ENCODE data around the gene STAT3.
"Not testable (repeated sequence)": the region's sequence is repeated elsewhere in the genome, so short reads cannot be mapped to it uniquely, and the experiment has no call there.

Gene STAT3

GRCh38 chr17:42266918-42267766 is 121.1 kb downstream of the STAT3 start:
- Histone ChIP-seq H3K36me3 (no peaks in the 10 kb centered on the region), H3K4me1 (no peaks in the 10 kb centered on the region), H3K4me3 (ENCODE audit: low read depth, low read length) (no peak overlapping the region), H3K27me3 (no peaks in the 10 kb centered on the region), H3K9me3 (no peaks in the 10 kb centered on the region)
- no peak for TF ChIP-seq CTCF (IDR thresholded peaks at IDR 0.05; ENCODE audit: low read depth, low read length)
- no peak for DNase-seq

GRCh38 chr17:42266462-42266861 is 121.8 kb downstream of the STAT3 start:
- H3K4me1 ChIP-seq: no peaks in the 10 kb centered on the region
- no peaks in the 10 kb centered on the region for H3K36me3 ChIP-seq
- no peak for DNase-seq
- no peaks in the 10 kb centered on the region for H3K27me3 ChIP-seq
- H3K9me3 ChIP-seq: no peaks in the 10 kb centered on the region
- H3K4me3 ChIP-seq (ENCODE audit: low read depth, low read length): no peak overlapping the region
- TF ChIP-seq CTCF (IDR thresholded peaks at IDR 0.05; ENCODE audit: low read depth, low read length): no peak

GRCh38 chr17:42264366-42264765 is 123.9 kb downstream of the STAT3 start:
- H3K4me3 ChIP-seq (ENCODE audit: low read depth, low read length); H3K36me3 ChIP-seq; DNase-seq; H3K4me1 ChIP-seq; H3K9me3 ChIP-seq; H3K27me3 ChIP-seq: not testable (repeated sequence)

All from BE2C (cell line).